ENCODE results near the gene LSAMP.

The LSAMP gene

GRCh38 chr3:116155841-116156240 is 289.4 kb downstream of the LSAMP start:
- no peak for DNase-seq

GRCh38 chr3:116154389-116154788 is 290.9 kb downstream of the LSAMP start:
- DNase-seq: no peak

- no peak for DNase-seq
These were observed 292.1 kb downstream of the LSAMP start for GRCh38 chr3:116153174-116153573.

GRCh38 chr3:116150655-116151167 is 294.6 kb downstream of the LSAMP start:
- DNase-seq: no peak

GRCh38 chr3:116148881-116149851 is 296.1 kb downstream of the LSAMP start:
- peak; percentile 93 to 94 for DNase-seq

GRCh38 chr3:116145613-116146012 is 299.7 kb downstream of the LSAMP start:
- no peak for DNase-seq

- DNase-seq: no peak
These were observed 303.6 kb downstream of the LSAMP start for GRCh38 chr3:116141724-116142123.

- peak in 1 of 2 experiments; percentile 23 for DNase-seq
These were observed 305.1 kb downstream of the LSAMP start for GRCh38 chr3:116140100-116140689.

GRCh38 chr3:116139641-116140040 is 305.6 kb downstream of the LSAMP start:
- DNase-seq: no peak

- no peak for DNase-seq
These were observed 309.7 kb downstream of the LSAMP start for GRCh38 chr3:116135457-116136085.

GRCh38 chr3:116129187-116129946 is 315.9 kb downstream of the LSAMP start:
- DNase-seq: no peak

- DNase-seq: no peak
These were observed 317.8 kb downstream of the LSAMP start for GRCh38 chr3:116127464-116127863.

- DNase-seq: no peak
These were observed 321.1 kb downstream of the LSAMP start for GRCh38 chr3:116124166-116124565.

GRCh38 chr3:116118475-116119169 is 326.7 kb downstream of the LSAMP start:
- DNase-seq: no peak

GRCh38 chr3:116114586-116114985 is 330.7 kb downstream of the LSAMP start:
- no peak for DNase-seq

- DNase-seq: no peak
These were observed 332.6 kb downstream of the LSAMP start for GRCh38 chr3:116112696-116113095.

GRCh38 chr3:116111765-116112164 is 333.5 kb downstream of the LSAMP start:
- DNase-seq: no peak

- no peak for DNase-seq
These were observed 341.3 kb downstream of the LSAMP start for GRCh38 chr3:116103868-116104530.

- no peak for DNase-seq
These were observed 343.2 kb downstream of the LSAMP start for GRCh38 chr3:116102037-116102436.

- no peak for DNase-seq
These were observed 348.1 kb downstream of the LSAMP start for GRCh38 chr3:116097226-116097625.

GRCh38 chr3:116096631-116097030 is 348.7 kb downstream of the LSAMP start:
- DNase-seq: no peak
